CD14-positive monocyte (primary cell): ENCODE results near the gene RUSC1. TPM values are rescaled to one million over a fixed set of nuclear protein-coding genes. Genes with fewer than 3 reads are reported as not detected.

ENCODE experiments used
- DNase-seq, 3 donors: peaks; one replicate each; pipeline ENCODE4 v3.0.0-alpha.2; 2011 to 2022
- H2AFZ ChIP-seq: 2 replicates; pipeline ENCODE4 v1.6.0; 2012; ENCODE audit warnings: mild to moderate bottlenecking, low read depth, low read length, inconsistent platforms; ENCODE audit not compliant: insufficient read depth, poor library complexity, severe bottlenecking
- H3K27ac ChIP-seq, 2 donors: 1 replicate in 1 of 2; 2 replicates in 1 of 2; pipeline ENCODE4 v1.5.1; 2012 to 2013; ENCODE audit warnings: low read length in 2 of 2, control low read depth in 1 of 2, inconsistent platforms in 1 of 2, low read depth in 1 of 2, mild to moderate bottlenecking in 1 of 2
- H3K27me3 ChIP-seq, 2 donors: one replicate each; pipeline versions ENCODE4 v1.6.0 to v1.6.1; 2011 to 2013; ENCODE audit warnings: low read length in 2 of 2; ENCODE audit not compliant: control insufficient read depth in 2 of 2, insufficient read depth in 2 of 2
- H3K36me3 ChIP-seq, 2 donors: replicated peaks in 1 of 2; 1 replicate in 1 of 2; 2 replicates in 1 of 2; pipeline versions ENCODE4 v1.5.1 to v1.6.1; 2012 to 2013; ENCODE audit warnings: low read length in 2 of 2, control low read depth in 1 of 2, inconsistent platforms in 1 of 2, mild to moderate bottlenecking in 1 of 2; ENCODE audit not compliant: insufficient read depth in 2 of 2, control insufficient read depth in 1 of 2
- H3K4me1 ChIP-seq, 2 donors: 1 replicate in 1 of 2; 2 replicates in 1 of 2; pipeline versions ENCODE4 v1.5.1 to v1.6.1; 2012 to 2013; ENCODE audit warnings: low read length in 2 of 2, control low read depth in 1 of 2, inconsistent platforms in 1 of 2, mild to moderate bottlenecking in 1 of 2, moderate library complexity in 1 of 2; ENCODE audit not compliant: insufficient read depth in 2 of 2, control insufficient read depth in 1 of 2
- H3K4me2 ChIP-seq: replicated peaks from 2 replicates; pipeline ENCODE3; 2012; ENCODE audit warnings: low read length, moderate library complexity, mild to moderate bottlenecking; ENCODE audit not compliant: poor library complexity, severe bottlenecking; ENCODE audit errors: extremely low read depth
- H3K4me3 ChIP-seq, 3 experiments: fragments of 200-600 bp in 1 of 3; sonication (generic) in 1 of 3; replicated peaks in 1 of 3; 1 replicate in 2 of 3; 2 replicates in 1 of 3; pipeline ENCODE4 v1.5.1; 2011 to 2013; ENCODE audit warnings: low read length in 3 of 3, mild to moderate bottlenecking in 3 of 3, control low read depth in 2 of 3, low read depth in 2 of 3, inconsistent platforms in 1 of 3, moderate library complexity in 1 of 3
- H3K79me2 ChIP-seq: 2 replicates; pipeline ENCODE4 v1.6.0; 2012; ENCODE audit warnings: mild to moderate bottlenecking, control low read depth, inconsistent platforms, low read length, moderate library complexity; ENCODE audit not compliant: insufficient read depth
- H3K9ac ChIP-seq: 2 replicates; pipeline ENCODE4 v1.6.0; 2017; ENCODE audit warnings: low read length, mild to moderate bottlenecking; ENCODE audit not compliant: insufficient read depth, poor library complexity, severe bottlenecking
- H3K9me3 ChIP-seq, 2 donors: replicated peaks in 1 of 2; 1 replicate in 1 of 2; 2 replicates in 1 of 2; pipeline versions ENCODE4 v1.5.1 to v1.6.1; 2012 to 2013; ENCODE audit warnings: low read length in 2 of 2, control low read depth in 1 of 2; ENCODE audit not compliant: control insufficient read depth in 1 of 2, insufficient read depth in 1 of 2
- H4K20me1 ChIP-seq: 2 replicates; pipeline ENCODE4 v1.6.0; 2012; ENCODE audit warnings: mild to moderate bottlenecking, low read length, control low read depth, moderate library complexity; ENCODE audit not compliant: insufficient read depth
- H3K27ac Mint-ChIP-seq, 7 donors: one replicate each; pipeline ENCODE4 v1.8.0; 2020; ENCODE audit warnings: mild to moderate bottlenecking in 7 of 7, mixed read lengths in 7 of 7, moderate library complexity in 6 of 7, inconsistent platforms in 2 of 7
- H3K27me3 Mint-ChIP-seq, 3 donors: one replicate each; pipeline ENCODE4 v1.8.0; 2021 to 2022; ENCODE audit warnings: low read depth in 3 of 3, mild to moderate bottlenecking in 3 of 3, mixed read lengths in 3 of 3, moderate library complexity in 3 of 3, inconsistent platforms in 1 of 3
- H3K36me3 Mint-ChIP-seq, 2 donors: one replicate each; pipeline ENCODE4 v1.8.0; 2020; ENCODE audit warnings: mixed read lengths in 2 of 2, inconsistent platforms in 1 of 2, mild to moderate bottlenecking in 1 of 2
- H3K4me1 Mint-ChIP-seq: one replicate; pipeline ENCODE4 v1.8.0; 2020; ENCODE audit warnings: mild to moderate bottlenecking, mixed read lengths
- H3K4me3 Mint-ChIP-seq, 2 donors: one replicate each; pipeline ENCODE4 v1.8.0; 2020; ENCODE audit warnings: mild to moderate bottlenecking in 2 of 2, mixed read lengths in 2 of 2, moderate library complexity in 1 of 2
- H3K9me3 Mint-ChIP-seq, 7 donors: one replicate each; pipeline ENCODE4 v1.8.0; 2020 to 2022; ENCODE audit warnings: mixed read lengths in 7 of 7, mild to moderate bottlenecking in 6 of 7, moderate library complexity in 6 of 7, inconsistent platforms in 2 of 7
- WGBS: methylation state at CpG from one replicate; pipeline ENCODE4 v1.1.5; 2013; ENCODE audit warnings: missing lambda C conversion rate; ENCODE audit not compliant: insufficient coverage; 5-methylcytosine and 5-hydroxymethylcytosine counted together
- intact Hi-C, 2 donors: fragments of 100-400 bp; cut with micrococcal nuclease; formaldehyde crosslinking; loops; one replicate each; pipeline versions ENCODE4 v1.15.0 to v1.15.1; 2023
- polyA plus RNA-seq, 3 donors: library from polyadenylated mRNA; depleted of rRNA in 1 of 3; unstranded in 2 of 3; stranded (reverse) in 1 of 3; fragments of 300-500 nt in 2 of 3; fragments of >200 nt in 1 of 3; fragmentation: Illumina TruSeq in 2 of 3; gene quantifications; 1 replicate in 2 of 3; 2 replicates in 1 of 3; pipeline ENCODE4 v1.2.3, GENCODE V29; 2012 to 2021
- TF ChIP-seq, protein P1 (sequence below): fragments of 200-600 bp; IDR thresholded peaks from one replicate; pipeline ENCODE4 v1.8.0; 2022; ENCODE audit warnings: antibody characterized with exemption, mild to moderate bottlenecking

The RUSC1 gene
- polyA plus RNA-seq, 3 donors = 12.7 to 23.4 (median 13.5) TPM

DNA sequence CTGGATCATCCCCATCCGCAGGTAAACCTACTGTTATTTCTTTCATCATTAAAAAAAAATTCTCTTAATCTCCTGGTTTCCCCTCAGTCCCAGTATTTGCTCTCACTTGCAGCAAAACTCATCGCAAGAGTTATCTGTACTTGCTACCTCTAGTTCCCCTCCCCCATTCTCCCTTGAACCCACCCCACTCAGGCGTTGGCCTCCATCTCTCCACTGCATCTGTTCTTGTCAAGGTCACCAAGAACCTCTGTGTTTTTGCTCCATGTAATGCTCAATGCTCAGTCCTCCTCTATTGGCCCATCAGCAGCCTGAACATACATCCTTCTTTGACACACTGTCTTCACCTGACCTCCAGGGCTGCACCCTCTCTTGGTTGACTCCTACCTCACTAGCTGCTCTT lies 24.0 kb upstream of the RUSC1 start:
- Histone ChIP-seq H3K79me2 (no peaks in the 10 kb centered on the region), H3K27me3 (peaks cover 17 to 44% of the 10 kb centered on the region in 2 donors), H3K4me2 (no peak overlapping the region), H3K4me1 (peaks cover 6 to 9% of the 10 kb centered on the region in 2 donors), H3K36me3 (no peaks in the 10 kb centered on the region), H3K27ac (no peak overlapping the region), H2AFZ (no peak overlapping the region), H3K4me3 (no peak overlapping the region), H3K9me3 (no peaks in the 10 kb centered on the region), H3K9ac (no peak overlapping the region), H4K20me1 (no peaks in the 10 kb centered on the region)
- WGBS = 88% methylated on average over 3 of the region's 3 CpGs
- H3K9me3 Mint-ChIP-seq = peaks cover 0 to 5% (median 3%) of the 10 kb centered on the region in 7 donors
- TF ChIP-seq, protein P1, sequence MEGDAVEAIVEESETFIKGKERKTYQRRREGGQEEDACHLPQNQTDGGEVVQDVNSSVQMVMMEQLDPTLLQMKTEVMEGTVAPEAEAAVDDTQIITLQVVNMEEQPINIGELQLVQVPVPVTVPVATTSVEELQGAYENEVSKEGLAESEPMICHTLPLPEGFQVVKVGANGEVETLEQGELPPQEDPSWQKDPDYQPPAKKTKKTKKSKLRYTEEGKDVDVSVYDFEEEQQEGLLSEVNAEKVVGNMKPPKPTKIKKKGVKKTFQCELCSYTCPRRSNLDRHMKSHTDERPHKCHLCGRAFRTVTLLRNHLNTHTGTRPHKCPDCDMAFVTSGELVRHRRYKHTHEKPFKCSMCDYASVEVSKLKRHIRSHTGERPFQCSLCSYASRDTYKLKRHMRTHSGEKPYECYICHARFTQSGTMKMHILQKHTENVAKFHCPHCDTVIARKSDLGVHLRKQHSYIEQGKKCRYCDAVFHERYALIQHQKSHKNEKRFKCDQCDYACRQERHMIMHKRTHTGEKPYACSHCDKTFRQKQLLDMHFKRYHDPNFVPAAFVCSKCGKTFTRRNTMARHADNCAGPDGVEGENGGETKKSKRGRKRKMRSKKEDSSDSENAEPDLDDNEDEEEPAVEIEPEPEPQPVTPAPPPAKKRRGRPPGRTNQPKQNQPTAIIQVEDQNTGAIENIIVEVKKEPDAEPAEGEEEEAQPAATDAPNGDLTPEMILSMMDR = no peak
- H3K27me3 Mint-ChIP-seq = peaks cover 42 to 60% (median 49%) of the 10 kb centered on the region in 3 donors
- H3K4me3 Mint-ChIP-seq = peak overlapping the region in 1 of 2 donors; percentile 54
- H3K27ac Mint-ChIP-seq = no peak overlapping the region
- peaks cover 0 to 5% of the 10 kb centered on the region in 2 donors for H3K36me3 Mint-ChIP-seq
- intact Hi-C loops = no loop called here
- H3K4me1 Mint-ChIP-seq = peaks cover 10% of the 10 kb centered on the region
- DNase-seq = no peak

DNA sequence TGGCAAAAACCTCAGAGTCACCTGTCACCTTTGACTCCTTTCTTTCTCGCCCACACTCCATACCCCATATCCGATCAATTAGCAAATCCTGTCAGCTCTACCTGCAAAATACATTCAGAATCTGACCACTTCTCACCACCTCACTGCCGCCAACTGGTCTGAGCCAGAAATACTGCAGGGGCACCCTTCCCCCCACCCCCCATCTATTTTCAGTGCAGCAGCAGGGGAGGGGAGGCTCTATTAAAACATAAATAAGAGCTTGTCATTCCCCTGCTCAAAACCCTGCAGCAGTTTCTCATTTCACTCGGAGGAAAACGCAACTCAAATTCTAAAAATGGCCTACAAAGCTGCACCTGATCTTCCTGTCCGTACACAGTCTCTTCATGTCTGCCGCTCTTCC lies 23.3 kb upstream of the RUSC1 start:
- Histone ChIP-seq H2AFZ (no peak overlapping the region), H3K27ac (no peak overlapping the region), H3K4me3 (no peak overlapping the region), H3K27me3 (peaks cover 17 to 39% of the 10 kb centered on the region in 2 donors), H3K4me2 (no peak overlapping the region), H3K4me1 (peaks cover 6 to 9% of the 10 kb centered on the region in 2 donors), H3K36me3 (no peaks in the 10 kb centered on the region), H3K79me2 (no peaks in the 10 kb centered on the region), H4K20me1 (no peaks in the 10 kb centered on the region), H3K9me3 (no peaks in the 10 kb centered on the region), H3K9ac (no peak overlapping the region)
- WGBS = 78% methylated on average over 6 of the region's 7 CpGs
- H3K27ac Mint-ChIP-seq = peak overlapping the region in 1 of 7 donors; percentile 34
- peaks cover 0 to 5% of the 10 kb centered on the region in 2 donors for H3K36me3 Mint-ChIP-seq
- H3K4me1 Mint-ChIP-seq = peaks cover 13% of the 10 kb centered on the region
- H3K27me3 Mint-ChIP-seq = peaks cover 39 to 55% (median 45%) of the 10 kb centered on the region in 3 donors
- TF ChIP-seq, protein P1 = no peak
- intact Hi-C loops = no loop called here
- peaks cover 0 to 5% (median 3%) of the 10 kb centered on the region in 7 donors for H3K9me3 Mint-ChIP-seq
- DNase-seq = no peak
- no peak overlapping the region for H3K4me3 Mint-ChIP-seq
